ENCODE results near the gene C1orf159. TPM values are rescaled to one million over a fixed set of nuclear protein-coding genes. Genes with fewer than 3 reads are reported as not detected.
"Not testable (repeated sequence)": the region's sequence is repeated elsewhere in the genome, so short reads cannot be mapped to it uniquely, and the experiment has no call there.

Gene C1orf159
- total RNA-seq, 1 experiment from 2014 or later: 19.1 TPM

DNA sequence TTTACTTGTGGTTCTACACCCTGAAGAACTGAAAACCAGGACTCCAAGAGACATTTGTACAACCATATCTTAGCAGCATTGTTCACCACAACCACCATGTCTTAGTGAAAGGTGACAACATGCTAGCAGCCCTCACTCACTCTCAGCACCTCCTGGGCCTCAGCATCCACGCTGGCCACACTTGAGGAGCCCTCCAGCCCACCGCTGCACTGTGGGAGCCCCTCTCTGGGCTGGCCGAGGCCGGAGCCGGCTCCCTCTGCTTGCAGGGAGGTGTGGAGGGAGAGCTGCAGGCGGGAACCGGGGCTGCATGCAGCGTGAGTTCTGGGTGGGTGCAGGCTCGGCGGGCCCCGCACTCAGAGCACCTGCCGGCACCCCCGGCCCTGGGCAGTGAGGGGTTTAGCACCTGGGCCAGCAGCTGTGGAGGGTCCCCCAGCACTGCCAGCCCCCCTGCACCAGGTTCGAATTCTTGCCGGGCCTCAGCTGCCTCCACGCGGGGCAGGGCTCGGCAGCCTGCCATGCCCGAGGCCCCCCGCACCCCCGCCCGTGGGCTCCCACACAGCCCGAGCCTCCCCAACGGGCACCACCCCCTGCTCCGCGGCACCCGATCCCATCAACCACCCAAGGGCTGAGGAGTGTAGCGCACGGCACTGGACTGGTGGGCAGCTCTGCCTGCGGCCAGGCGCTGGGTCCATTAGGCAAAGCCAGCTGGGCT, 9.2 kb downstream of the C1orf159 start:
- in situ Hi-C loops (cut with HindIII; ENCODE audit: low pct_unique_long_range_greater_than_20kb, low sequenced_read_pairs): no loop called here
- DNase-seq (ENCODE audit: low read depth): no peak

DNA sequence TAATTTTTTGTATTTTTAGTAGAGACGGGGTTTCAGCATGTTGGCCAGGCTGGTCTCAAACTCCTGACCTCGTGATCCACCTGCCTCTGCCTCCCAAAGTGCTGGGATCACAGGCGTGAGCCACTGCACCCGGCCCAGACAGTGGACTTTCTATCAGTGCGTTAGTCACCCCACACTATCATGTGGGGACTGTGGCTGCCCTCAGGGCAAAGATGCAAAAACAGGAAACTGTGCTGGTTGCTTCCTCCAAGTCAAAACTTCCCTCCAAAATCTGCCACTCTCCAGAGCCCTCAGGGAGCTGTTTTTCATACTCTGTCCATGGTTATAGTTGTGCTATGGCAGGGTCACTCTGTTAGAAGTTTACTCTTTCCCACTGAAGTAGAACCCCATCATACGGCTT, 11.7 kb downstream of the C1orf159 start:
- in situ Hi-C loops (cut with HindIII; ENCODE audit: low pct_unique_long_range_greater_than_20kb, low sequenced_read_pairs); DNase-seq (ENCODE audit: low read depth): not testable (repeated sequence)

DNA sequence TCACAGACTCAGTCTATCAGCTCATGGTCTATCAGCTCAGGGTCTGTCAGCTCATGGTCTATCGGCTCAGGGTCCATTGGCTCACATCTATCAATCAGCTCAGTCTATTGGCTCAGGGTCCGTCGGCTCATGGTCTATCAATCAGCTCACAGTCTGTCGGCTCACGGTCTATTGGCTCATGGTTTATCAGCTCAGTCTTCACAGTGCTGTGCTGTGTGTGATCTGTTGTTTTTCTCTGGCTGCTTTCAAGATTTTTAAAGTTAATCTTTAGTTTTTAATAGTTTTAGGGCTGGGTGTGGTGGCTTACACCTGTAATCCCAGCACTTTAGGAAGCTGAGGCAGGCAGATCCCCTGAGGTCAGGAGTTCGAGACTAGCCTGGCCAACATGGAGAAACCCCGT, 14.4 kb downstream of the C1orf159 start:
- in situ Hi-C loops (cut with HindIII; ENCODE audit: low pct_unique_long_range_greater_than_20kb, low sequenced_read_pairs): no loop called here
- DNase-seq (ENCODE audit: low read depth): no peak

DNA sequence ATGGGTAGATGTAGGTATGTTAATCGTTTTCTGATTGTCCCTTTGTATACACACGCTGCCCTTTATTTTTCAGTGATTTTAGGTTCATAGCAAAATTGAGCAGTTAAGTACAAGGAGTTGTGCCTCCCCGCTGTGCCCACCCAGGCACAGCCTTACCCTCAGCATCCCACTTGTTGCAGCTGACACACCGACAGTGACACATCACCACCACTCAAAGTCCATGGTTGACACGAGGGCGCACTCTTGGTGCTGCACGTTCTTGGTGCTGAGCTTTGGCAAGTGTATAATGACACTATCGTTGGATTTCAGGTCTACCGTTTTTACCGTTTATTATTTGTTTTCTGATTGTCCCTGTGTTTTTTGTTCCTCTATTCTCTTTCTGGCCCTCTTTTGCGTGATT, 15.6 kb downstream of the C1orf159 start:
- no peak for DNase-seq (ENCODE audit: low read depth)
- in situ Hi-C loops (cut with HindIII; ENCODE audit: low pct_unique_long_range_greater_than_20kb, low sequenced_read_pairs): no loop called here

DNA sequence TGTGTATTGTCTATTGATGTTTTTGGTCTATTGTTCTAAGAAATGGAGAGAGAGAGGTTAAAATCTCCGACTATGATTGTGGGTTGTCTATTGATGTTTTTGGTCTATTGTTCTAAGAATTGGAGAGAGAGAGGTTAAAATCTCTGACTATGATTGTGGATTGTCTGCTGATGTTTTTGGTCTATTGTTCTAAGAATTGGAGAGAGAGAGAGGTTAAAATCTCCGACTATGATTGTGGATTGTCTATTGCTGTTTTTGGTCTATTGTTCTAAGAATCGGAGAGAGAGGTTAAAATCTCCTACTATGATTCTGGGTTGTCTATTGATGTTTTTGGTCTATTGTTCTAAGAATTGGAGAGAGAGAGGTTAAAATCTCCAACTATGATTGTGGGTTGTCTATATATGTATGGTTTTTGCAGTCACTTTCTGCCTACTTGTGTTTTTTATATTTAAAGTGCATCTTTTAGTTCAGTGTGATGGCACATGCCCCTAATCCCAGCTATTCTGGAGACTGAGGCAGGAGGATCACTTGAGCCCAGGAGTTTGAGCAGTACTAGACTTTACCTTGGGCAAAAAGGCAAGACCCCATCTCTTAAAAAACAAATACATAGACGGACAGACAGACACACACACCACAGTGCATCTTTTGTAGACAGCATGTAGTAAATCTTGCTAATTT, 16.2 kb downstream of the C1orf159 start:
- in situ Hi-C loops (cut with HindIII; ENCODE audit: low pct_unique_long_range_greater_than_20kb, low sequenced_read_pairs): no loop called here

DNA sequence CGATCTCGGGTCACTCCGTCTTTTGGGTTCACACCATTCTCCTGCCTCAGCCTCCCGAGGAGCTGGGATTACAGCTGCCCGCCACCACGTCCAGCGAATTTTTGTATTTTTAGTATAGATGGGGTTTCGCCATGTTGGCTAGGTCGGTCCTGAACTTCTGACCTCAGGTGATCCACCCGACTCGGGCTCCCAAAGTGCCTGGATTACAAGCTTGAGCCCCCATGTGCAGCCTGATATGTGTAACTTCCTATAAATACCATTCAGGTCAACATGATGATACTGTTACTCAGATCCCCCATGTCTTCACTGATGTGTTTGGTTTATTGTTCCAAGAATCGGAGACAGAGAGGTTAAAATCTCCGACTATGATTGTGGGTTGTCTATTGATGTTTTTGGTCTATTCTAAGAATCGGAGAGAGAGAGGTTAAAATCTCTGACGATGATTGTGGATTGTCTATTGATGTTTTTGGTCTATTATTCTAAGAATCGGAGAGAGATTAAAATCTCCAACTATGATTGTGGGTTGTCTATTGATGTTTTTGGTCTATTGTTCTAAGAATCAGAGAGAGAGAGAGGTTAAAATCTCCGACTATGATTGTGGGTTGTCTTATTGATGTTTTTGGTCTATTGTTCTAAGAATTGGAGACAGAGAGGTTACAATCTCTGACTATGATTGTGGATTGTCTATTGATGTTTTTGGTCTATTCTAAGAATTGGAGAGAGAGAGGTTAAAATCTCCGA, 17.0 kb downstream of the C1orf159 start:
- DNase-seq (ENCODE audit: low read depth): no peak
- in situ Hi-C loops (cut with HindIII; ENCODE audit: low pct_unique_long_range_greater_than_20kb, low sequenced_read_pairs): no loop called here

More for the DNA sequence above, 16.2 kb downstream of the C1orf159 start:
- DNase-seq (ENCODE audit: low read depth): no peak

DNA sequence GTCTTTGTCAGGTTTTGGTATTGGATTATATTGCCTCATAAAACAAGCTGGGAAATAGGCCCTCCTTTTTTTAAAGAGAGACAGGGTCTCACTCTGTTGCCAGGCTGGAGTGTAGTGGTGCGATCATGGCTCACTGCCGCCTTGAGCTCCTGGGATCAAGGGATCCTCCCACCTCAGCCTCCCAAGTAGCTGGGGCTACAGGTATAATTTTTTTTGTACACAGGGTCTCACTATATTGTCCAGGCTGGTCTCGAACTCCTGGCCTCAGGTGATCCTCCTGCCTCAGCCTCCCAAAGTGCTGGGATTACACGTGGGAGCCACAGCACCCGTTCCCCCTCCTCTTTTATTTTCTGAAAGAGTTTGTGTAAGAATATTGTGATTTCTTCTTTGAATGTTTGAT, 19.8 kb downstream of the C1orf159 start:
- in situ Hi-C loops (cut with HindIII; ENCODE audit: low pct_unique_long_range_greater_than_20kb, low sequenced_read_pairs); DNase-seq (ENCODE audit: low read depth): not testable (repeated sequence)

DNA sequence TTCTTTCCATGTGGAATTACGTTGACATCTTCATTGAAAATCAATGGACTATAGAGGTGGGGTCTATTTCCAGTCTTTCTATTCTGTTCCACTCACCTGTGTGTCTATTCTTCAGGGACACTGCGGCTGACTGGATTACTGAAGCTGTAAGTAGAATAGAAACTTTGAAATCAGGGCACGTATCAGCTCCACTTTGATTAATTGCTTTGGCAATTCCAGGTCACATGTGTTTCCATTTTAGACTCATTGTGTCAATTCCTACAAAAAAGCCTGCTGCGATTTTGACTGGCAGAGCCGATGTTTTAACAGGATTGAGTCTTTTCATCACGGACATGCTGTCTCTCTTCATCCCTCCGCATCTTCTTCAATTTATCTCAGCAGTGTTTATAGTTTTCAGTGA, 20.9 kb downstream of the C1orf159 start:
- no peak for DNase-seq (ENCODE audit: low read depth)
- in situ Hi-C loops (cut with HindIII; ENCODE audit: low pct_unique_long_range_greater_than_20kb, low sequenced_read_pairs): no loop called here

DNA sequence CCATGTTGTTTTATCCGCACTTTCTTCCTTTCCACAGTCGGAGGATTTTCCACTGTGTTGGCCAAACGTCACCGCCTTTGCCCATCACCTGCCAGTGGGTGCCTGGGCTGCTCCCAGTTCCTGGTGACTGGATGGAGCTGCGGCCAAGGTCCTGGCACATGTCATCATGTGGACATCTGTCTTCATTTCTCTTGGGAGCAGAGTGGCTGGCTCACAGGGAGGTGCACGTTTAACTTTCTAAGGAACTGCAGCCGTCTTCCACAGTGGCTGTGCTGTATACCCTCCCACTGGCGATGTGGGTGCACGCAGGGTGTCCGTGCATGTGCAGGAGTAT, 22.3 kb downstream of the C1orf159 start:
- in situ Hi-C loops (cut with HindIII; ENCODE audit: low pct_unique_long_range_greater_than_20kb, low sequenced_read_pairs): no loop called here
- no peak for DNase-seq (ENCODE audit: low read depth)

DNA sequence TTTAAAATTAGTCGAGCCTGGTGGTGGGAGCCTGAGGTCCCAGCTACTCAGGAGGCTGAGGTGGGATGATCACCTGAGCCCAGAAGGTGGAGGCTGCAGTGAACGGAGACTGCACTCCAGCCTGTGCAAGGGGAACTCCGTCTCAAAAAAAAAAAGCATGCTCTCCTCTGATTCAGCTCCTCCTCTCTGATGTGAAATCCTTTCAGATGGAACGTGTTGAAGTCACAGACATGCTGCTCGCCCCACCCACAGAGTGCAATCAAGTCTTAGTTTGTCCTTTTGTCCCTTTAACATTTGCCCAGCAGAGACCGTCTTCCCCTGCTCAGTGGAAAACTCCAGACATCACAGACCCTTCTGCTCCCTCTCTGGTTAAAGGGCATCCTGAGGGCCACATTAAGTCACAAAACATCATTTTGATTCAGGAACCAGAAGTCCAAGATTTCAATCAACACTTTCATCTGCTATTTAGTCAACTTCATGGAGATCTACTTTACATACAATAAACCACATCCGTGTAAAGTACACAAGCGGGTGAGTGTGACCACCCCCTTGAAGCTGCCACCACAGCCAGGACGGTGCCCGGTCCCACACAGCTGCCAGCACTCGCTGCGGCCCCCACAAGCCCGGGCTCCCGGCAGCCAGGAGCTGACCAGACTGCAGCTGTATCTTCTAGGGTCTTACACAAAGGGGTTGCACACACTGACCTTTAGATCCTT, 22.8 kb downstream of the C1orf159 start:
- in situ Hi-C loops (cut with HindIII; ENCODE audit: low pct_unique_long_range_greater_than_20kb, low sequenced_read_pairs): no loop called here
- no peak for DNase-seq (ENCODE audit: low read depth)

DNA sequence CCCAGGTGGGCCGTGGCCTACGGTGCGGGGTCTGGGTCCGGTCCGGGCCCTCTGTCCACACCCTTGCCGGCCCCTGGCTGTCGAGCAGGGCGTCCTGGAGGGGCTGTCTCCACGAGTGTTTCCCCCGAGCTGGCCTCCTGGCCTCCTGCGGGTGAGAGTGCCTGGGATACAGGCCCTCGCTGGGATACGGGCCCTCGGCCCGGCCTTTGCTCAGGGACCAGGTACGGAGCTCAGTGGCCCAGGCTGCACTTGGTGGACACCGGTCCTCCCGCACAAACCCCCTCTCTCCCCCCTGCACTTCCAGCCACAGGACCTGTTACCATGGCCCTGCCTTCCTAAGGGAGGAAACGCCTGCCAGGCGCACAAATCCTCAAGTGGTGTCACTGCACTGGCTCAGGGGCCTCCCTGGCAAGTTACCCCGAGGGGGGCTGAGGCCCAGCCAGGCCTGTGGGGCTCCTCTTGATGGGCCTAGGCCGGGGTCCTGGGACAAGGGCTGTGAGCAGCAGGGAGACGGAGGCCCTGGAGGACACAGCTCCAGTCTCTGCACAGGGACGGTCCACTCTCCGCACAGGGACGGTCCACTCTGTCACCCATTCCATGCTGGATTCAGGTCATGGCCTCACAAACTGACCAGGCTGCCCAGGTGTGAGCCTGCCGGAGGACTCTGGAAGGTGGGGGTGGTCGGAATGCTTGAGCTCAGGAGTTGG, 23.6 kb downstream of the C1orf159 start:
- in situ Hi-C loops (cut with HindIII; ENCODE audit: low pct_unique_long_range_greater_than_20kb, low sequenced_read_pairs): no loop called here
- no peak for DNase-seq (ENCODE audit: low read depth)

DNA sequence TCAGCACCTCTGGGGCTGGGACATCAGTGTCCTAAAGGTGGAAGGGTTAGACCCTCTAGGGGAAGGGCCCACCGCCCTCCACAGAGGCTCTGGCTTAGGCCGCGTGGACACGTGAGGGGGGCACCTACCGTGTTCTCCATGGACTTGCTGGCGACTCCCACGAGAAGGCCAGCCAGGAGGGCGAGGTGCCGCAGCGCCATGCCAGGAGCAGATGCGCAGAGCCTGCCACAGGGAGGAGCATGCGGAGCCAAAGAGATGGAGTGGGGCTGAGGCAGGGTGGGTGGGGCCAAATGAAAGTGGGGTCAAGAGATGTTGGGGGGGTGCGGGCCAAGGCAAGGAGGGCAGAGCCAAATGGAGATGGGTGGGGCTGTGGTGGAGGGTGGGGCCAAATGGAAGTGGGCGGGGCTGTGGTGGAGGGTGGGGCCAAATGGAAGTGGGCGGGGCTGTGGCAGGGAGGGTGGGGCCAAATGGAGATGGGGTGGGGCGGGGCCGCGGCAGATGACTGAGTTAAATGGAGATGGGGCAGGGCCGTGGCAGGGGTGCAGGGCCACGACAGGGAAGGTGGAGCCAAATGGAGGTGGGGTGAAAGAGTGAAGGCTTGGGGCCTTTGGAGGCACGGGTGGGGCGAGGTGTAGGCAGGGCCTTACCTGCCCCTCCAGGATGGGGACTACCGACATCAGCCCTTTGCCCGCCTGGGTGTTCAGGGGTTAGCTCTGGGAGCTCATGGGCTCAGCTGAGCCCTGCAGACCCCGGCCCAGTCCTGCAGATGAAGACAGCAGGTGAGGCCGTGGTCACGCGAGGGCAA, 24.3 kb downstream of the C1orf159 start:
- DNase-seq (ENCODE audit: low read depth): no peak
- in situ Hi-C loops (cut with HindIII; ENCODE audit: low pct_unique_long_range_greater_than_20kb, low sequenced_read_pairs): no loop called here

DNA sequence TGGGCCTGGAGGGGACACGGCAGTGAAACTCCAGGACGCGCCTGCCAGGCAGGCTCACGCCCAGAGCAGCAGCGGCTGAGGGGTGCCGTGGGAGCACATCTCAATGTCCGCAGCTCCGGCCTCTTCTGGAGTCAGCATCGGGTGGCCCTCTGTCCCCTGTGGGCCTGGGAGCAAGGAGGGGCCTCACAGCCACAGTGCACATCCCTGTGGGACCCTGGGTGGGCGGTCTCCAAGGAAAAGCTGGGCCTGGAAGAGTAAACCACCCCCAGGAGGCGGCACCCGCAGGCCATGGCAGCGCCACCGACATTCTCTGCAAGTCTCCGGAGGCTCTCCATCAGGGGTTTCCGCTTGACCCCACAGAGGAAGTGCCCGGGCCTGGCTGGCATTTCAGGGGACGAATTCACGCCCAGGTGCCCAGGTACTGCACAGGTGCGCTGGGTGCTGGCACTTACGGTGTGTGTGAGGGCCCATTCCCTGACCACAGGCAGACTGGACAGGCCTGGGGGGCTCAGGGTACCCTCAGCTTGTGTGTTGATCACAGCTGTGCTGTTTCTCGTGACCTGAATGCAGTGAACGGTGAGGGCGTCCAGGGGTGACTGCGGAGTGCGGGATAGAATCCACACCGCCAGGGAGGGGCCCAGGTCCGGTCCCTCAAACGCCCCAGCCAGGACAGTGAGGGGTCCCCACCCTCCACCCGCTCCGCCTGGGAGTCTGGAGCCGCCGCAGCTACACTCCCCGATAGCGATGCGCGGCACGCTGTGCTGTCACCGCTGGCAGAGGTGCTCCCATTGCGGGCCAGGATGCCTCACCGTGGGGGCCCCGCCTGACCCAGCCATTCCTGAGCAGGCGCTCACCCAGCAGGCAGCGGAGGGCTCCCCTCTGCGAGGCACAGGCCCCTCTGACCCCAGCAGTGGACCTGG, 25.2 kb downstream of the C1orf159 start:
- in situ Hi-C loops (cut with HindIII; ENCODE audit: low pct_unique_long_range_greater_than_20kb, low sequenced_read_pairs): no loop called here
- DNase-seq (ENCODE audit: low read depth): no peak

DNA sequence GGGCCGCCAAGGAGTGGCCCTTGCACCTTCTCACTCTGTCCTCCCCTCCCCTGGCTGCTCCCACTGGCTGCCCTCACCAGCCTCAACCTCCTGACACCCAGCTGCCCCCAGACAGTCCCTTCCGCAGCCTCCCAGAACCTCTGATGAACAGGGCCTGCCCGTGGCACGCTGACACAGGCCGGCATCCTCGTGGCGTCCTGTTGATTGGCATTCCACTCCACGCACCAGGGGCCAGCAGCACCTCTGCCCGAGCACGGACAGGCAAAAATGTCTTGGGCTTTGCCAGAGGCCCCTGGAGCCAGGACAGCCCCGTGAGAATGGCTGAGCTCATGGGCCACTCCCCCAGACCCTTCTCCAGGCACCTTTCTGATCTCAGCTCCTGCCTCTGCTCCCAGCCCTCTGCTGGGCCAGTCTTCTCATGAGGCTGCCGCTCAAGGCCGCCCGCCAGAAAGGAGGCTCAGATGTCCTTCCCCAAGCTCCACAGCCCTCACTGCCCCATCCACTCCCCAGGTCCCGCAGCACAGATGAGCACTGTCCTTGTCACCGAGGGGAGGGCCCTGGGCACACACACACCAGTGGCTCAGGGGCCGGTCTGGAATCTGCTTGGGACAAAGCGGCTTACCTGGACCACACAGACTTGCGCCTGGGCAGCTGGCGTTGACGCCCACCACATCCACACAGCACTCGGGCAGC, 26.0 kb downstream of the C1orf159 start:
- DNase-seq (ENCODE audit: low read depth): no peak
- in situ Hi-C loops (cut with HindIII; ENCODE audit: low pct_unique_long_range_greater_than_20kb, low sequenced_read_pairs): no loop called here

DNA sequence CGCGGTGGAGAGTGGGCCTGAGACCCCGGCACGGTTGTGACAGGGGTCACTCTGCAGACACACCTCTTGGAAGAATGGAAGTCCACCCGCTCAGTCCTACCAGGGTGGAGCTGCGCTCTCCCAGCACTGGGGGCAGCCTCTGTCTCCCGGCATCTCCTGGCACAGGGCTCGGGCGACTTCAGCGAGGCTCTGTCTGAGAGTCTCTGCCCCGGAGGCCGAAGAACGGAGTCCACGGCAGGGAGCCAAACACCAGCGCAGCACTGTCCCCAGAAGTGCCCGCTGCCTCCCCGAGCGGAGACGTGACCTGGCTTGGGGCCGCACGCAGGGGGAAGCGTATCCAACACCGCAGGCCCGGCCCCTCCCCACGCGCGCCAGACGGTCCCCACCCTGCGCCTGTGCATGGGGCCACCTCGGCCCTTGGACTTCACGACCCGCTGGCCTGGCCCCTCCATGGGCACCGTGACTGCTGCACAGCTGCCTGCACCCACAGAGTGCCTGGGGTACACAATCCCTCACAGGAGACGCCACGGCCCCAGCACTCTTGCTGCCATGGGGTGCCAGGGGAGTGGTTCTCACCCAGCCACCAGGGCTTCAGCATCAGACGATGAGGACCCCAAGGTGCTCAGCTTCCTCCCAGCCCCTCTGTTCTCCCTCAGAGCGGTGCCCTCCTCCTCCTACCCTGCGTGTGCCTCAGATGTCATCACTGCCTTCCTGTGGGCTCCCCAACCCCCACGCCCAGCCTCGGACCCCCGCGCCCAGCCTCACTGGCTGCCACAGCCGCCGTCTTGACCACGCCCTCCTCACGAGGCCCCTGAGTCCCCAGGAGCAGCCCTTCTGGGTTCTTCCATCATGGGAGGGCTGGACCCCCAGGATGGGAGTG, 26.8 kb downstream of the C1orf159 start:
- DNase-seq (ENCODE audit: low read depth): no peak
- in situ Hi-C loops (cut with HindIII; ENCODE audit: low pct_unique_long_range_greater_than_20kb, low sequenced_read_pairs): no loop called here
